ENCODE data around the gene TCF15. TPM values are rescaled to one million over a fixed set of nuclear protein-coding genes. Genes with fewer than 3 reads are reported as not detected.

Gene TCF15, protein sequence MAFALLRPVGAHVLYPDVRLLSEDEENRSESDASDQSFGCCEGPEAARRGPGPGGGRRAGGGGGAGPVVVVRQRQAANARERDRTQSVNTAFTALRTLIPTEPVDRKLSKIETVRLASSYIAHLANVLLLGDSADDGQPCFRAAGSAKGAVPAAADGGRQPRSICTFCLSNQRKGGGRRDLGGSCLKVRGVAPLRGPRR
- not detected for total RNA-seq
- not detected for polyA plus RNA-seq
- total RNA-seq: 0 to 0.17 (median 0) reads per million in 6 experiments

DNA sequence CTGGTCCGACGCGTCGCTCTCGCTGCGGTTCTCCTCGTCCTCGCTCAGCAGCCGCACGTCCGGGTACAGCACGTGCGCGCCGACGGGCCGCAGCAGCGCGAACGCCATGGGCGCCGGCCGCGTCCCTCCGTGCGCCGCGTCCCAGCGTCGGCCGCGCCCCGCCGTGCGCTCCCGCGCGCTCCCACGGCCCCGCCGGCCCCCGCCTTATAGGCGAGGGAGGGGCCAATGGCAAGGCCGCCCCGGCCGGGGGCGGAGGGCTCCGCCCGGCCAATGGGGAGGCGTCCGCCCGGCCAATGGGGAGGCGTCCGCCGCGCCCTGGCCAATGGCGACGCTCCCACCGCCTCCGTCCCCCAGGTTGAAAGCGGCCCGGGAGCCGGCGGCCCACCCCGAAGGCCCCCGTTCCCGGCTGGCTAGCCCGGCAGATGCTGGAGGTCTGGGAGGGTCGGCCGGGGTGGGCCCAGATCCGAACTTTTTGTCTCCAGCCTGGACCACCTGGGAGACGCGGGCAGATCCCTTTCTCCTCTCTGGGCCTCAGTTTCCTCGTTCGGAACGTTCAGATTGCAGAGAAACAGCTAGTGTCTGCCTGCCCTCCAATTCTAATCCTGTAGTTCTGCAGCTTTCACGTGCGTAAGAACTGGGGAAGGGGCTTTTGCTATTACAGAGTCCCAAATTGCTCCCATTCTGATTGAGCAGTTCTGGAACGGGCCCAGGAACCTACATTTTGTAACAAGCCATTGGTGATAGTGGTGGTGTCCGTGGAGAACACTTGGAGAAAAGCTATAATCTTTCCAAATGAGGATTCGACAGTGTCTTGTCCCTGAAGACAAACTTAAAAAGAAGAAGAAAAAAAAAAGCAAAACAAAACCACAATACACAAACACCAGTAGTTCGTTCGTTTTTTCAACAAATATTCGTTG, at the start of gene TCF15:
Gene TCF15, minus strand, starts transcription at position 180 of the 917 bp plus-strand sequence. Its CDS starts 72 bp downstream, at position 108.
- DNase-seq: no peak
- no peak within 1 kb of the TSS for H3K27ac Mint-ChIP-seq
- POLR2A ChIA-PET: no interaction called here
- H3K4me3 Mint-ChIP-seq: peak within 1 kb of the TSS in 8 of 10 donors; percentile 13 to 62 (median 36)
- no peaks in the 10 kb centered on the region for H3K9me3 Mint-ChIP-seq
- H3K4me1 Mint-ChIP-seq: peaks cover 4 to 15% (median 12%) of the 10 kb centered on the region in 4 donors
- peak; percentile 39 to 45 for ATAC-seq
- H3K36me3 Mint-ChIP-seq: no peaks in the 10 kb centered on the region
- peaks cover 42 to 84% (median 45%) of the 10 kb centered on the region in 5 donors for H3K27me3 Mint-ChIP-seq

DNA sequence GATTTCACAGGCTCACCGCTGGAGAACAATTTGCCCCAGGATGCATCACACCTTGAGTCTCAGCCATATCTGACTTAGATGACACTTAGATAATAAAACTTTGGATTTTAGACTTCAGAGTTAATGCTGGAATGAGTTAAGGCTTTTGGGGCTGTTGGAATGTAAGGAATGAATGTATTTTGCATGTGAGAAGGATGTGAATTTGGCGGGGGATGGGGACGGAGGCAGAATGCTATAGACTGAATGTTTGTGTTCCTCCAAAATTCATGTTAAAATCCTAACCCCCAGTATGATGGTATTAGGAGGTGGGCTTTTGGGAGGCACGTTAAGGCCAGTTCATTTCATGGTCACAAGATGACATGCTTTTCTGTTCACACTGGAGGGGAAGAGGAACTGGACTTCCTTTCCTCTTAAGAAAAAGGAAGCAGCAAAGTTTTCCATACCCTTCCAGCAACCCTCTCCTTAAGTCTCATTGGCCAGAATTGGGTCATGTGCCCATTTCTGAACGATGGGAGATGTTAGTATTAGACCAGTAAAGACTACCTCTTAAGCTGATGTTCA, 48.7 kb upstream of the TCF15 start:
- no peak overlapping the region for H3K27ac Mint-ChIP-seq
- no peak overlapping the region for H3K4me3 Mint-ChIP-seq
- H3K4me1 Mint-ChIP-seq: peaks cover 3 to 17% (median 8%) of the 10 kb centered on the region in 4 donors
- ATAC-seq (no peak), DNase-seq (no peak)
- POLR2A ChIA-PET: no interaction called here
- no peaks in the 10 kb centered on the region for H3K9me3 Mint-ChIP-seq
- H3K36me3 Mint-ChIP-seq: peaks cover 0 to 2% (median 0%) of the 10 kb centered on the region in 3 donors
- peaks cover 25 to 97% (median 57%) of the 10 kb centered on the region in 5 donors for H3K27me3 Mint-ChIP-seq

DNA sequence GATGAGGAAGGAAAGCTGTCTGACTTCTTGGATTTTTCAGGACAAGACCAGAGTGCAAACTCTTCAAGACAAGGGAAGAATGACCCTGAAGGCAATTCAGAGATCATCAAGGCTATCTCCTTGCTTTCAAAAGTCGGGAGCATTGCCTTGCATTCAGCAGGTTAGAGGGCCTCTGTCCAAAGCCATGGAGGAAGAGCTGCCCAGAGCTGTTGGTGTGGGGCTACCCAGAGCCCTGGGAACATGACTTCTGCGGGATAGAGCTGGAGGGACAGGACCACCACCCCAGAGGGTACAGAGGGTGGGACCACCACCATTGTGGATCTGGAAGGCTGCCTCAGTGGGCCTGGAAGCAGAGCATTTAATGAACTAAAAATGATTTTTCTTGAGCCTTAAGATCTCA, 48.1 kb upstream of the TCF15 start:
- POLR2A ChIA-PET: no interaction called here
- ATAC-seq (no peak), DNase-seq (no peak)
- Mint-ChIP-seq H3K9me3 (no peaks in the 10 kb centered on the region), H3K4me1 (peaks cover 4 to 21% (median 8%) of the 10 kb centered on the region in 4 donors), H3K27me3 (peaks cover 25 to 94% (median 59%) of the 10 kb centered on the region in 5 donors), H3K36me3 (peaks cover 0 to 2% (median 0%) of the 10 kb centered on the region in 3 donors), H3K4me3 (no peak overlapping the region), H3K27ac (no peak overlapping the region)

DNA sequence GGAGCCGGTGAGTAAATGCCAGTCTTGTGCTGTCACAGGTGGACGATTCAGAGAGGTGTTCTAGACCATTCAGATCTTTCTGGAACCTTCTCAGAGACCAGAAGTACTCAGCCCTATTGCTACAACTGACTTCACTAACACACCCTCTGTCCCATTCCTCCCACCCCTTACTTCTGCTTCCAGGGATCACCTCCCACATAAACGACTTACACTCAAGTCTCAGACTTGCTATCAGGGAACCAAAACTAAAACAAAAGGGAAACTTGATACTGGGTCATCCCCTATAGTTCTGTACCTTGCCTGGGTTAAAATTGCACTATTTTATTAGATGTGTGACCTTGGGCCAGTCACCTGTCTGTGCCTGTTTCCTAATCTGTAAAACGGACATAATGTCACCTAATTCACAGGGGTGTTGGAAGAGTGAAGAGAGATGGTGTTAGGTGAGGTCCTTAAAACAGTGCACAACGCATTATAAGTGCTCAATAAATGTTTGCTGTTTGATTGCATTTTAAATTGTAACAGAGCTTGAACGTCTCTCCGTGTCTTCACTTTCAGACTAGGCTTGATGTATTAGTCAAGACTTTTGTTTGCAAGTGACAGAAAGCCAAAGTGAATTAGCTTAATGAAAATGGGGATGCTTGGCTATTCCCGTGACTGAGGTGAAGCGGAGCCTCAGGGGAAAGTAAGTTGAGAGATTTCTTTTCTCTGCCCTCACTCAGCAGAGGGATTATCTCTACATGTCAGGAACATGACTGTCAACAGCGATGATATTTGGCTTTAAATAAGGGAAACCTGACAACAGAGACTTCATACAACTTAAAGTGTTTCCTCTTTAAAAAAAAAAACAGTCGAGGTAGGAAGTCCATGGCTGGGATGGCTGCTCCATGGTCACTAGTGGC, 45.9 kb upstream of the TCF15 start:
- Mint-ChIP-seq H3K27ac (no peak overlapping the region), H3K9me3 (no peaks in the 10 kb centered on the region), H3K27me3 (peaks cover 16 to 87% (median 43%) of the 10 kb centered on the region in 5 donors), H3K4me1 (peaks cover 0 to 29% (median 10%) of the 10 kb centered on the region in 4 donors), H3K4me3 (no peak overlapping the region), H3K36me3 (no peaks in the 10 kb centered on the region)
- no peak for DNase-seq
- no peak for ATAC-seq
- POLR2A ChIA-PET: no interaction called here

DNA sequence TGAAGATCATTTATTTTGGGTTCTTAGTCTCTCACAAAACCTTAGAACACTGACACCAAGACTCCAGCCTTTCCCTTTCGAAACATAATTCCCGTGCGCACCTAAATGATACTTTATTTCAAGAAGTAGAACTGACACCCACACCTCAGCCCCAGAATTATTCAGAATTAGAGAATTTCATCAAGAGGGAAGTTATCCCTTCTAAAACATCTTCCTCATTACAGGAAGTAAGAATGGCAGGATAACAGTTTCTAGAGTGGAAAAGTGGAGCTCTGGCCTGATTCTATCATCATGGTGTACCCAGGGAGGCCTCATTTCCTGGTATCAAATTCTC, 44.3 kb upstream of the TCF15 start:
- DNase-seq (no peak), ATAC-seq (no peak)
- POLR2A ChIA-PET: no interaction called here
- Mint-ChIP-seq H3K27ac (no peak overlapping the region), H3K27me3 (peaks cover 13 to 88% (median 33%) of the 10 kb centered on the region in 5 donors), H3K4me1 (peaks cover 0 to 25% (median 12%) of the 10 kb centered on the region in 4 donors), H3K9me3 (no peaks in the 10 kb centered on the region), H3K4me3 (peak overlapping the region in 7 of 10 donors; percentile 9 to 85 (median 60)), H3K36me3 (no peaks in the 10 kb centered on the region)

DNA sequence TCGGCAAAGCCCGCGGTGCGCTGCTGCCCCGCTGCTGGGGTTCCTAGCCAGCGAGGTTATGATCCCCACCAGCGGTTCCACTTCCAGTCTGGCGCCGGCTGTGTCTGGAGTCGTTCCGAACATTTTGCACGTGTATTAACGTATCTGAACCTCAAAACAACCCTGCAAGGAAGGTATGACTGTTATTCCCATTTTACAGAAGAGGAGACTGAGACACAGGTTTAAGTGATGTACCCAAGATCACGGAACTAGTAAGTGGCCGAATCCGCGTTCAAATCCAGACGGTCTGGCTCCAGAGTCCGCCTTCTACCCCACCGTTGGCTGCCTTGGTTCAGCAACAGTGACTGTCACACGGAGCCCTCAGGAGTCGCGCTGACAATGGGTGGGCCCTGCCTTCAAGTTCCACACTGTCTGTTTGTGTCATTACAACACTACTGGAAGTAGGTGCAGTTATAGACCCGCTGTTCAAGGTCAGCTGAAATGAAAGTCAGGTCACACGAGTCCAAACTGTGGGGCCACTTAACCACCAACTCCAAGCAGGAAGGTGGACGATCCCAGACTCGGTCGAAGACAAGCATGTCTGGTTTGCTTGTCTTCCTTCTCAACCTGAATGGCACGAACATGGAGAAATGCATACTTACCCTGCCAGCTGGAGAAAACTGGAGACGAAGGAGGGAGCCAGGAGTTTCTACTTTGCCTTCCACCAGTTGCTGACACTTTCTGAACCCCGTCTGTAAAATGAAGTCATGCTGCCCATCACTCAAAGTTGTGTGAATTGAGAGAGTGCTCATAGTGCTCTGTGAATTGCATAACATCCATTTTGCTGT, 43.7 kb upstream of the TCF15 start:
- POLR2A ChIA-PET: no interaction called here
- no peak for DNase-seq
- ATAC-seq: peak in 1 of 2 donors; percentile 51
- H3K27ac Mint-ChIP-seq: peak overlapping the region in 2 of 10 donors; percentile 29 to 83
- peaks cover 9 to 88% (median 29%) of the 10 kb centered on the region in 5 donors for H3K27me3 Mint-ChIP-seq
- H3K36me3 Mint-ChIP-seq: no peaks in the 10 kb centered on the region
- H3K9me3 Mint-ChIP-seq: no peaks in the 10 kb centered on the region
- peak overlapping the region; percentile 41 to 85 (median 74) for H3K4me3 Mint-ChIP-seq
- peaks cover 0 to 25% (median 12%) of the 10 kb centered on the region in 4 donors for H3K4me1 Mint-ChIP-seq

DNA sequence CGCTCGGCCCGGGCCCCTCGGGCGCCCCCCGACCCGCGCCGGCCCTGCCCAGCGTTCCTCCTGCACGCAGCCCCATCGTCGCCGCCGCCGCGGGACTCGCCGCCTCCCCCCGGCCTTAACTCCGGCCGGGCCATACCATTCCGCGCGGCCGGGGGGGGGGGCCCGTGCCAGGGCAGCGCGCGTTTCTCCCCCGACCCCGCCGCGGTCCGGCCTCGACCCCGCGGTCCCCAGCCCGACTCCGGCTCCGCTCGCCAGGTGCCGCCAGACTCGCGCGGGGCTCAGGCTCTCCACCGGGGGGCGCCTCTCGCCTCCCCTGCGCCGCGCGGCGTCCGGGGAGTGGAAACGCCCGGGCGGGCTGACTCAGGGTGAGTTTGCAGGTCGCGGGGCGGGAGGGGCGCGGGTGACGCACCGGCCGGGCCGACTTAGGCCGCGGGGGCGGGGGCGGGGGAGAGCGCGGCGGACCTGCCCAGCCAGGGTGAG, 43.0 kb upstream of the TCF15 start, which contains the start of gene SRXN1:
Gene SRXN1, minus strand, starts transcription at position 91 of the 480 bp plus-strand sequence. Its CDS starts 15 bp downstream, at position 76.
- peaks cover 0 to 25% (median 12%) of the 10 kb centered on the region in 4 donors for H3K4me1 Mint-ChIP-seq
- H3K27me3 Mint-ChIP-seq: peaks cover 4 to 83% (median 22%) of the 10 kb centered on the region in 5 donors
- DNase-seq (peak; percentile 28 to 80 (median 58)), ATAC-seq (peak; percentile 93 to 96)
- H3K4me3 Mint-ChIP-seq: peak within 1 kb of the TSS; percentile 41 to 85 (median 78)
- no peaks in the 10 kb centered on the region for H3K9me3 Mint-ChIP-seq
- H3K27ac Mint-ChIP-seq: peak within 1 kb of the TSS in 5 of 10 donors; percentile 41 to 85 (median 68)
- no peaks in the 10 kb centered on the region for H3K36me3 Mint-ChIP-seq
- POLR2A ChIA-PET: no interaction called here

DNA sequence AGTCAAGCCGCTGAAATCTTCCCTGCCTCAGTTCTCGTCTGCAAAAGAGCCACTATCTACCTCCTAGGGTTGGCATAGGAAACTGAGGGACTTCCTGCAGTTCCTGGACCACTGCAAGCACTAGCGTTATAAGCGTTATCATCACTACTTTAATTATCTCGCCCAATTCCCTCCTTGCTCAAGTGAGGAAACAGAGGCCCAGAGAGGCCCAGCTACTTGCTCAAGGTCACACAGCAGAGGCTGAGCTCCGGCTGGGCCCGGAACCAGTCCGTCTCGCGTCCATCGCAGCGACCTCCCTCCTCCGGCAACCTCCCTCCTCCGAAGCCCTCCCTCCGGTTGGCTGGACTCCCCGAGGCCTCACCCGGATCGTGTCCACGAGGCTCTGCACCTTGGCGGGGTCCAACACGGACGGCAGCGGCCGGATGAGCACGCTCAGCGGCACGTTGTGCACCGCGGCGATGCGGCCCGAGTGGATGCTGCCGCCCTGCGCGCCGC, 42.6 kb upstream of the TCF15 start:
- H3K4me1 Mint-ChIP-seq: peaks cover 0 to 25% (median 12%) of the 10 kb centered on the region in 4 donors
- peak overlapping the region in 4 of 10 donors; percentile 54 to 85 (median 74) for H3K27ac Mint-ChIP-seq
- no peak for ATAC-seq

DNA sequence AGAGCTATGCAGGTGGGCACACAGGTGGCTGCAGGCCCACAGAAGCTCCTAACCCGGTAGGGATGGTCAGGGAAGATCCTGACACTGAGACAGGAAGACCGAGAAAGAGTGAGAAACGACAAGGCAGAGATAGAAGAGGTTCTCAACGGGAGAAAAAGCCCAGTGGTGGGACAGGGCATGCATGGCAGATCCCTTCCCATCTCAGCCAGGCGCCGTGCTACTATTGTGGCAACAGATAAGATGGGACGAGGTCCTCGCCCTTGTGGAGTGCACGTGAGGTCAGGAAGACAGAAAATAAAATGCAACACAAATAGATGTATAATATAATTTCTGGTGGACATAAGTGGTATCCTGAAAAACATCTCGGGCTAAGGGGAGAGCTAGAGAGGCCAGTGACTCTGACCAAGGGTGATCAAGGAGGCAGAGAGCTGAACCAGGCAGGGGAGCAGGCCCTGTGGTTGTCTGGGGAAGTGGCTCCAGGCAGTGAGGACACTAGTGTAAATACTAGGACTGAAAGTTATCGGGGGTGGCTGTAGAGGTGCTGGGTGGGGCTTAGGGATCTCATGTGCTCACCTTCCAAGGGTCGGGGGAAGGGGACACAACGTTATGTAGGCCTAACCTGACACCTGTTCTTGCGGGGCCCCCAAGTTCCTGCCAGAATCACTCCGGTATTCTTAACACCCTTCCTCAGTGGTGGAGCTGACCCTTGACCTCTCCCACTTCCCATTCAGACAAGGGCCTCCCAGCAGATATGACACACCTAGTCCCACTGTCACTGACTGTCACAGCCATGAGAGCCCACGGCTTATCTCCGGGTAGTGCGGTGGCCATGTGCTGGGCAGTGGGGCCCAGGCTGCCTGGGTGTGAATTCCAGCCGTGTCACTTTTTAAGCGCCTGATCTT, 41.9 kb upstream of the TCF15 start:
- POLR2A ChIA-PET: no interaction called here
- H3K27ac Mint-ChIP-seq: peak overlapping the region in 4 of 10 donors; percentile 41 to 85 (median 61)
- DNase-seq (no peak), ATAC-seq (no peak)
- no peaks in the 10 kb centered on the region for H3K9me3 Mint-ChIP-seq
- peaks cover 0 to 25% (median 12%) of the 10 kb centered on the region in 4 donors for H3K4me1 Mint-ChIP-seq
- peaks cover 0 to 71% (median 18%) of the 10 kb centered on the region in 5 donors for H3K27me3 Mint-ChIP-seq
- peaks cover 0 to 4% (median 0%) of the 10 kb centered on the region in 3 donors for H3K36me3 Mint-ChIP-seq
- peak overlapping the region; percentile 15 to 84 (median 74) for H3K4me3 Mint-ChIP-seq

More for the DNA sequence above, 42.6 kb upstream of the TCF15 start:
- peak overlapping the region; percentile 15 to 84 (median 74) for H3K4me3 Mint-ChIP-seq
- peaks cover 0 to 4% (median 0%) of the 10 kb centered on the region in 3 donors for H3K36me3 Mint-ChIP-seq
- POLR2A ChIA-PET: no interaction called here
- no peak for DNase-seq
- no peaks in the 10 kb centered on the region for H3K9me3 Mint-ChIP-seq
- H3K27me3 Mint-ChIP-seq: peaks cover 0 to 78% (median 18%) of the 10 kb centered on the region in 5 donors

DNA sequence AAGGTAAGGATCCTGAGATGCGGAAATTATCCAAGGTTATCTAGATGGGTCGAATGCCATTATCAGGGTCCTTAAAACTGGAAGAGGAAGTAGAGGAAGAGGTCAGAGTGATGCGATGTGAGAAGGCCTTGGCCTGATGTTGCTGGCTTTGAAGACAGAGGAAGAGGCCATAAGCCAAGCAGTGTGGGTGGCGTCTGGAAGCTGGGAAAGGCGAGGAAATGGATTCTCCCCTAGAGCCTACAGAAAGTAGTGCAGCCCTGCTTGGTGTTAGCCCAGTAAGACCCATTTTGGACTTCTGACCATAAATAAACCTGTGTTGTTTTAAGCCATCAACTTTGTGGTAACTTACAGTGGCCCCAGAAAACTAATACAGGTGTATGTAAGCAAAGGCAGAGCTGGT, 40.8 kb upstream of the TCF15 start:
- ATAC-seq (no peak), DNase-seq (no peak)
- H3K4me3 Mint-ChIP-seq: peak overlapping the region in 4 of 10 donors; percentile 14 to 82 (median 50)
- H3K27ac Mint-ChIP-seq: no peak overlapping the region
- H3K4me1 Mint-ChIP-seq: peaks cover 0 to 26% (median 12%) of the 10 kb centered on the region in 4 donors
- peaks cover 0 to 61% (median 11%) of the 10 kb centered on the region in 5 donors for H3K27me3 Mint-ChIP-seq
- no peaks in the 10 kb centered on the region for H3K9me3 Mint-ChIP-seq
- POLR2A ChIA-PET: no interaction called here
- H3K36me3 Mint-ChIP-seq: peaks cover 0 to 4% (median 0%) of the 10 kb centered on the region in 3 donors

Data from naive thymus-derived CD8-positive, alpha-beta T cell (primary cell).